Neural crest cell (in vitro differentiated cells): ENCODE measurements around the gene COL9A2. TPM values are rescaled to one million over a fixed set of nuclear protein-coding genes. Genes with fewer than 3 reads are reported as not detected.

Experiments used
- DNase-seq: peaks from one replicate; pipeline ENCODE4 v3.0.0; 2021; ENCODE audit warnings: low read depth, mixed read lengths, low spot score
- H3K27ac Mint-ChIP-seq: one replicate; pipeline ENCODE4 v1.8.0; 2021; ENCODE audit warnings: mild to moderate bottlenecking, mixed read lengths; ENCODE audit not compliant: unreplicated experiment
- H3K27me3 Mint-ChIP-seq: 2 replicates; pipeline ENCODE4 v1.8.0; 2021; ENCODE audit warnings: low read depth, mild to moderate bottlenecking, mixed read lengths
- H3K36me3 Mint-ChIP-seq: 2 replicates; pipeline ENCODE4 v1.8.0; 2021; ENCODE audit warnings: low read depth, mild to moderate bottlenecking, mixed read lengths
- H3K4me1 Mint-ChIP-seq: 2 replicates; pipeline ENCODE4 v1.8.0; 2021; ENCODE audit warnings: mixed read lengths
- H3K4me3 Mint-ChIP-seq: one replicate; pipeline ENCODE4 v1.8.0; 2021; ENCODE audit warnings: mild to moderate bottlenecking, mixed read lengths
- H3K9me3 Mint-ChIP-seq: 2 replicates; pipeline ENCODE4 v1.8.0; 2021; ENCODE audit warnings: mixed read lengths
- CTCF ChIP-seq: fragments of 200-600 bp; sonication (generic); conservative IDR thresholded peaks from 2 replicates; pipeline ENCODE4 v1.5.0; 2021; ENCODE audit warnings: antibody characterized with exemption, mild to moderate bottlenecking
- long read RNA-seq: library from polyadenylated mRNA; unstranded; transcript quantifications from one replicate; pipeline ENCODE4 v2.0.0, GENCODE V29; 2020
- total RNA-seq: library from RNA; stranded (reverse); gene quantifications from 2 replicates; pipeline ENCODE4 v1.2.1, GENCODE V29; 2021

Gene COL9A2
- 9.0 and 10.2 TPM in 2 replicates for total RNA-seq
- long read RNA-seq: 0 reads

- Mint-ChIP-seq H3K27ac (peak within 1 kb of the TSS; percentile 35), H3K4me1 (peaks cover 31% of the 10 kb centered on the region), H3K9me3 (no peaks in the 10 kb centered on the region), H3K27me3 (peaks cover 50% of the 10 kb centered on the region), H3K4me3 (peak within 1 kb of the TSS; percentile 88), H3K36me3 (no peaks in the 10 kb centered on the region)
- peak; percentile 11 for TF ChIP-seq CTCF
- peak; percentile 44 for DNase-seq
Measured at GRCh38 chr1:40316595-40317393, at the start of gene COL9A2. Gene COL9A2 (minus strand): TSS chr1:40317286. CDS start chr1:40317197, 89 bp downstream.

- Mint-ChIP-seq H3K27ac (no peak overlapping the region), H3K36me3 (no peaks in the 10 kb centered on the region), H3K4me1 (no peaks in the 10 kb centered on the region), H3K4me3 (no peak overlapping the region), H3K27me3 (peaks cover 16% of the 10 kb centered on the region), H3K9me3 (no peaks in the 10 kb centered on the region)
- no peak for TF ChIP-seq CTCF
- no peak for DNase-seq
Measured at GRCh38 chr1:40363721-40364120, 46.6 kb upstream of the COL9A2 start.

DNA sequence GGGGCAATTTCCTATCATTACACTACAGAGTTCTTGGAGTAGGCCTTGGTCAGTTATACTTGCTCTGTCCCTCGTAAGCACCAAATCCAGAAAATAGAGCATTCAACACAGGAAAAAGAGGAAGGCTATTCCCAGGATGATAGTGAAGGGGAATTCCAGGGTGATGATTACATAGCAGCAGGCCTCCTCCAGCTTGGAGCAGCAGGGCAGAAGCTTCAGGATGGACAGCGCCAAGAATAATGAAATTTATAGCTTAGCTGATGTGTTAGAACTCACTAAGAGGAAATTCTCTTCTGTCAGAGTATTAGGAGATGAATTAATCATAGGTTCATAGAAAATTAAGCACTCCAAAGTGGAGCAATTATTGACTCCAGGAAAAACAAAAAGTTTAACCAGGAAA is 45.6 kb upstream of the COL9A2 start:
- H3K4me1 Mint-ChIP-seq: no peaks in the 10 kb centered on the region
- no peak overlapping the region for H3K27ac Mint-ChIP-seq
- no peaks in the 10 kb centered on the region for H3K36me3 Mint-ChIP-seq
- peaks cover 16% of the 10 kb centered on the region for H3K27me3 Mint-ChIP-seq
- TF ChIP-seq CTCF: no peak
- DNase-seq: no peak
- H3K4me3 Mint-ChIP-seq: no peak overlapping the region
- no peaks in the 10 kb centered on the region for H3K9me3 Mint-ChIP-seq

GRCh38 chr1:40362199-40362598 is 45.1 kb upstream of the COL9A2 start:
- Mint-ChIP-seq H3K4me3 (no peak overlapping the region), H3K27me3 (peaks cover 16% of the 10 kb centered on the region), H3K27ac (no peak overlapping the region), H3K36me3 (no peaks in the 10 kb centered on the region), H3K4me1 (no peaks in the 10 kb centered on the region), H3K9me3 (no peaks in the 10 kb centered on the region)
- DNase-seq: no peak
- no peak for TF ChIP-seq CTCF

DNA sequence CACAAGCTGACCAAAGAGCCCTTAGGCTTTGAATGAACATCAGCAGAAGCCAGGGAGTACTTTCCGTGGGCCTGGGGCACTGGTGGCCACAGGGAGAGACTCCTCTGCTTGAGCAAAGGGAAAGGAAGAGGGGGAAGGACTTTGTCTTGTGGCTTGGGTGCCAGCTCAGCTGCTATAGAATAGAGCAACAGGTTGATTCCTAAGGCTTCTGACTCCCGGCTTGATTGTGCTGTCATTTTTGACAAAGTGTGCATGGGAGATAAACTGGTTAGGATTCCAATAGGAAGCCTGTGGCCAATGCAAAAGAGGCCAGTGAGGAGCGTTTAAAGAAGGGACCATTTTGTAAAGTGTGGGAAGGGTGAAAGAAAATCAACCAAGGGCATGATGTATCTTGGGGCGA is 44.6 kb upstream of the COL9A2 start:
- Mint-ChIP-seq H3K27me3 (peaks cover 16% of the 10 kb centered on the region), H3K27ac (no peak overlapping the region), H3K36me3 (no peaks in the 10 kb centered on the region), H3K4me1 (no peaks in the 10 kb centered on the region), H3K4me3 (no peak overlapping the region), H3K9me3 (peaks cover 2% of the 10 kb centered on the region)
- TF ChIP-seq CTCF: no peak
- DNase-seq: no peak
